ENCODE measurements around the gene KRTAP19-8. TPM values are rescaled to one million over a fixed set of nuclear protein-coding genes. Genes with fewer than 3 reads are reported as not detected.

Gene KRTAP19-8, protein sequence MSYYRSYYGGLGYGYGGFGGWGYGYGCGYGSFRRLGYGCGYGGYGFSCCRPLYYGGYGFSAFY
- total RNA-seq (ENCODE audit: low replicate concordance), result not detected in 2 replicates

DNA sequence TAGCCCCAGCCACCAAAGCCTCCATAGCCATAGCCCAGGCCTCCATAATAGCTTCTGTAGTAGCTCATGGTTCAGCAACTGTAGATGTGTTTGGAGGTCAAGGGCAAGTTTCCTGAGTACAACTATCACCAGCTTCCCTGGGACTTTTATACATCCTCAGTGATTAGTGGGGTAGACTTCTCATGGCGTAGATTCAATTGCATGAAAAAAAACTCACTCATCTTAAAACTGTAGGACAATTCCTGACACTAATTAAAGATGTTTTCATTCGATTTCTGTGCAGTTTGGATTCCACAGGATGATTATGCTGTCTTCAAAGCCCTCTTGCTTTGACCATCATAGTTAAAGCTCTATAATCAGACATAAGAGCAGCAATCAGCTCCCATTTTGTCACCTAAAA, at the start of gene KRTAP19-8:
TSS of gene KRTAP19-8 (minus strand) at position 101 of the 400 bp plus-strand sequence. CDS start at position 68, 33 bp downstream.
- H3K36me3 ChIP-seq, result no peaks in the 10 kb centered on the region
- Mint-ChIP-seq H3K4me1 (peaks cover 9% of the 10 kb centered on the region), H3K9me3 (no peaks in the 10 kb centered on the region), H3K27me3 (ENCODE audit: insufficient read depth, low read depth) (no peaks in the 10 kb centered on the region), H3K4me3 (no peak within 1 kb of the TSS), H3K36me3 (no peaks in the 10 kb centered on the region), H3K27ac (no peak within 1 kb of the TSS)
- no peak within 1 kb of the TSS for H3K9ac ChIP-seq
- H3K79me2 ChIP-seq (ENCODE audit: low read depth), result no peaks in the 10 kb centered on the region
- no peak within 1 kb of the TSS for H3K27ac ChIP-seq
- H3K4me2 ChIP-seq, result no peak within 1 kb of the TSS
- DNase-seq (ENCODE audit: low spot score), result no peak
- no peaks in the 10 kb centered on the region for H3F3A ChIP-seq (ENCODE audit: low read depth)
- no peak within 1 kb of the TSS for H3K4me3 ChIP-seq
- H3K9me3 ChIP-seq (ENCODE audit: low read depth), result no peaks in the 10 kb centered on the region
- H4K20me1 ChIP-seq (ENCODE audit: low read depth), result no peaks in the 10 kb centered on the region
- no peak within 1 kb of the TSS for H2AFZ ChIP-seq (replicated peaks)
- no peaks in the 10 kb centered on the region for H3K4me1 ChIP-seq
- TF ChIP-seq EZH2phosphoT487 (IDR thresholded peaks at IDR 0.05), result no peak
- no peak for TF ChIP-seq EZH2 (IDR thresholded peaks at IDR 0.05)
- TF ChIP-seq, protein P1, sequence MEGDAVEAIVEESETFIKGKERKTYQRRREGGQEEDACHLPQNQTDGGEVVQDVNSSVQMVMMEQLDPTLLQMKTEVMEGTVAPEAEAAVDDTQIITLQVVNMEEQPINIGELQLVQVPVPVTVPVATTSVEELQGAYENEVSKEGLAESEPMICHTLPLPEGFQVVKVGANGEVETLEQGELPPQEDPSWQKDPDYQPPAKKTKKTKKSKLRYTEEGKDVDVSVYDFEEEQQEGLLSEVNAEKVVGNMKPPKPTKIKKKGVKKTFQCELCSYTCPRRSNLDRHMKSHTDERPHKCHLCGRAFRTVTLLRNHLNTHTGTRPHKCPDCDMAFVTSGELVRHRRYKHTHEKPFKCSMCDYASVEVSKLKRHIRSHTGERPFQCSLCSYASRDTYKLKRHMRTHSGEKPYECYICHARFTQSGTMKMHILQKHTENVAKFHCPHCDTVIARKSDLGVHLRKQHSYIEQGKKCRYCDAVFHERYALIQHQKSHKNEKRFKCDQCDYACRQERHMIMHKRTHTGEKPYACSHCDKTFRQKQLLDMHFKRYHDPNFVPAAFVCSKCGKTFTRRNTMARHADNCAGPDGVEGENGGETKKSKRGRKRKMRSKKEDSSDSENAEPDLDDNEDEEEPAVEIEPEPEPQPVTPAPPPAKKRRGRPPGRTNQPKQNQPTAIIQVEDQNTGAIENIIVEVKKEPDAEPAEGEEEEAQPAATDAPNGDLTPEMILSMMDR (IDR thresholded peaks at IDR 0.05), result no peak
- H3K27me3 ChIP-seq, result no peaks in the 10 kb centered on the region

DNA sequence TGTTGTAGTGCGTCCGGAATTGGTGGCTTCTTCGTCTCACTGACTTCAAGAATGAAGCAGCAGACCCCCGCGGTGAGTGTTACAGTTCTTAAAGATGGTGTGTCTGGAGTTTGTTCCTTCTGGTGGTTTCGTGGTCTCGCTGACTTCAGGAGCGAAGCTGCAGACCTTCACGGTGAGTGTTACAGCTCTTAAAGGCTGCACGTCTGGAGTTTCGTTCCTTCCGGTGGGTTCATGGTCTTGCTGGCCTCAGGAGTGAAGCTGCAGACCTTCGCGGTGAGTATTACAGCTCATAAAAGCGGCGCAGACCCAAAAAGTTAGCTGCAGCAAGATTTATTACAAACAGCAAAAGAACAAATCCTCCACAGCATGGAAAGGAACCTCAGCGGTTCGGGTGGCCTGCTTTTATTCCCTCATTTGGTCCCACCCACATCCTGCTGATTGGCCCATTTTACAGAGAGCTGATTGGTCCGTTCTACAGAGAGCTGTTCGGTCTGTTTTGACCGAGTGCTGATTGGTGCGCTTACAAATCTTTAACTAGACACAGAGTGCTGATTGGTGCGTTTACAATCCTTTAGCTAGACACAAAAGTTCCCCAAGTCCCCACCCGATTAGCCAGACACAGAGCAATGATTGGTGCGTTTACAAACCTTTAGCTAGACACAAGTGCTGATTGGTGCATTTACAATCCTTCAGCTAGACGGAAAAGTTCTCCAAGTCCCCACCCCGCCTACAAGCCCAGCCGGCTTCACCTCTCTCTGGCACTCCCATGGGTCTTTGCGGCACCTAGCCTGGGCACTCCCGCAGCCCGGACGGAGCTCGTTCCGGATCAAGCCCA, 49.6 kb upstream of the KRTAP19-8 start:
- no peaks in the 10 kb centered on the region for H3K4me1 Mint-ChIP-seq
- H3K36me3 ChIP-seq, result no peaks in the 10 kb centered on the region
- no peak overlapping the region for H3K4me3 ChIP-seq
- H3K9me3 ChIP-seq (ENCODE audit: low read depth), result no peaks in the 10 kb centered on the region
- H3K4me2 ChIP-seq, result no peak overlapping the region
- peaks cover 3% of the 10 kb centered on the region for H3K27me3 Mint-ChIP-seq (ENCODE audit: insufficient read depth, low read depth)
- no peak overlapping the region for H3K4me3 Mint-ChIP-seq
- no peak overlapping the region for H3K27ac ChIP-seq
- no peaks in the 10 kb centered on the region for H3K9me3 Mint-ChIP-seq
- H3K4me1 ChIP-seq, result no peaks in the 10 kb centered on the region
- H3K79me2 ChIP-seq (ENCODE audit: low read depth), result no peaks in the 10 kb centered on the region
- H4K20me1 ChIP-seq (ENCODE audit: low read depth), result no peaks in the 10 kb centered on the region
- no peak overlapping the region for H3K9ac ChIP-seq
- DNase-seq (ENCODE audit: low spot score), result no peak
- no peak overlapping the region for H3K27ac Mint-ChIP-seq
- H2AFZ ChIP-seq (replicated peaks), result no peak overlapping the region
- no peaks in the 10 kb centered on the region for H3K36me3 Mint-ChIP-seq
- TF ChIP-seq, protein P1 (IDR thresholded peaks at IDR 0.05), result no peak
- TF ChIP-seq EZH2 (IDR thresholded peaks at IDR 0.05) (no peak), EZH2phosphoT487 (IDR thresholded peaks at IDR 0.05) (no peak)
- no peaks in the 10 kb centered on the region for H3K27me3 ChIP-seq
- H3F3A ChIP-seq (ENCODE audit: low read depth), result no peaks in the 10 kb centered on the region

- Histone ChIP-seq H3K4me1 (no peaks in the 10 kb centered on the region), H3K27ac (no peak overlapping the region), H3K9ac (no peak overlapping the region), H3F3A (ENCODE audit: low read depth) (no peaks in the 10 kb centered on the region), H3K27me3 (no peaks in the 10 kb centered on the region), H3K9me3 (ENCODE audit: low read depth) (no peaks in the 10 kb centered on the region), H3K79me2 (ENCODE audit: low read depth) (no peaks in the 10 kb centered on the region), H4K20me1 (ENCODE audit: low read depth) (no peaks in the 10 kb centered on the region), H3K4me2 (no peak overlapping the region), H3K36me3 (no peaks in the 10 kb centered on the region), H3K4me3 (no peak overlapping the region), H2AFZ (replicated peaks) (no peak overlapping the region)
- DNase-seq (ENCODE audit: low spot score), result no peak
- TF ChIP-seq, protein P1 (IDR thresholded peaks at IDR 0.05), result no peak
- TF ChIP-seq EZH2phosphoT487 (IDR thresholded peaks at IDR 0.05) (no peak), EZH2 (IDR thresholded peaks at IDR 0.05) (no peak)
- Mint-ChIP-seq H3K4me1 (no peaks in the 10 kb centered on the region), H3K27ac (no peak overlapping the region), H3K36me3 (no peaks in the 10 kb centered on the region), H3K4me3 (no peak overlapping the region), H3K27me3 (ENCODE audit: insufficient read depth, low read depth) (peaks cover 6% of the 10 kb centered on the region), H3K9me3 (no peaks in the 10 kb centered on the region)
These were observed 46.4 kb upstream of the KRTAP19-8 start for GRCh38 chr21:31084689-31085088.

All from neural progenitor cell (in vitro differentiated cells).